GM23338 (cell line): ENCODE data around the gene PEPD. TPM values are rescaled to one million over a fixed set of nuclear protein-coding genes. Genes with fewer than 3 reads are reported as not detected.
A peak's percentile ranks its signal among the peaks of the same experiment; 100 is the strongest.

Experiments used
- ATAC-seq: fragments of 200-7000 bp; cut with Tn5 transposase; 3 replicates; pipeline ENCODE4 v1.9.1; 2020
- DNase-seq: peaks from one replicate; pipeline ENCODE4 v3.0.0-alpha.2; 2015; ENCODE audit warnings: low spot score
- H2AFZ ChIP-seq: fragments of 200-600 bp; sonication (generic); 2 replicates; pipeline ENCODE4 v1.8.0; 2016; ENCODE audit warnings: antibody characterized with exemption, mild to moderate bottlenecking, moderate library complexity
- H3F3A ChIP-seq: fragments of 200-600 bp; sonication (generic); replicated peaks from 2 replicates; pipeline ENCODE4 v1.8.0; 2017; ENCODE audit warnings: antibody characterized with exemption, mixed run types, low read depth
- H3K27ac ChIP-seq: fragments of 200-600 bp; sonication (generic); 2 replicates; pipeline ENCODE4 v1.6.1; 2016; ENCODE audit warnings: low read depth
- H3K27me3 ChIP-seq: fragments of 200-600 bp; sonication (generic); 2 replicates; pipeline ENCODE4 v1.8.0; 2016; ENCODE audit warnings: mild to moderate bottlenecking, mixed run types, moderate library complexity; ENCODE audit not compliant: insufficient read depth
- H3K36me3 ChIP-seq: fragments of 200-600 bp; sonication (generic); 2 replicates; pipeline ENCODE4 v1.8.0; 2016; ENCODE audit warnings: mild to moderate bottlenecking; ENCODE audit not compliant: insufficient read depth
- H3K4me1 ChIP-seq: fragments of 200-600 bp; sonication (generic); 2 replicates; pipeline ENCODE4 v1.8.0; 2016; ENCODE audit warnings: mild to moderate bottlenecking, moderate library complexity; ENCODE audit not compliant: insufficient read depth
- H3K4me2 ChIP-seq: fragments of 200-600 bp; sonication (generic); 2 replicates; pipeline ENCODE4 v1.7.1; 2017; ENCODE audit warnings: mixed run types
- H3K4me3 ChIP-seq: fragments of 200-600 bp; sonication (generic); 2 replicates; pipeline ENCODE4 v1.6.1; 2016; ENCODE audit warnings: mixed run types
- H3K79me2 ChIP-seq: fragments of 200-600 bp; sonication (generic); replicated peaks from 2 replicates; pipeline ENCODE4 v1.8.0; 2017; ENCODE audit warnings: mild to moderate bottlenecking; ENCODE audit not compliant: insufficient read depth
- H3K9me2 ChIP-seq: fragments of 200-600 bp; sonication (generic); 2 replicates; pipeline ENCODE4 v1.8.0; 2017; ENCODE audit not compliant: insufficient read depth
- H4K20me1 ChIP-seq: fragments of 200-600 bp; sonication (generic); replicated peaks from 2 replicates; pipeline ENCODE4 v1.8.0; 2017; ENCODE audit warnings: mild to moderate bottlenecking; ENCODE audit not compliant: insufficient read depth
- H3K27ac Mint-ChIP-seq: 2 replicates; pipeline ENCODE4 v1.8.0; 2020; ENCODE audit warnings: inconsistent platforms, mild to moderate bottlenecking, moderate library complexity, mixed read lengths
- H3K27me3 Mint-ChIP-seq: 3 replicates; pipeline ENCODE4 v1.8.0; 2022; ENCODE audit warnings: low read depth, mild to moderate bottlenecking, moderate library complexity, mixed read lengths, inconsistent platforms; ENCODE audit not compliant: insufficient read depth, poor library complexity
- H3K36me3 Mint-ChIP-seq: 3 replicates; pipeline ENCODE4 v1.8.0; 2021; ENCODE audit warnings: low read depth, mild to moderate bottlenecking, inconsistent platforms, moderate library complexity, mixed read lengths
- H3K4me1 Mint-ChIP-seq: 3 replicates; pipeline ENCODE4 v1.8.0; 2020; ENCODE audit warnings: mild to moderate bottlenecking, inconsistent platforms, mixed read lengths
- H3K4me3 Mint-ChIP-seq: 3 replicates; pipeline ENCODE4 v1.8.0; 2021; ENCODE audit warnings: moderate library complexity, mild to moderate bottlenecking, inconsistent platforms, mixed read lengths
- H3K9me3 Mint-ChIP-seq: 3 replicates; pipeline ENCODE4 v1.8.0; 2020; ENCODE audit warnings: moderate library complexity, mild to moderate bottlenecking, inconsistent platforms, mixed read lengths
- JUNB ChIP-seq: IDR thresholded peaks from one replicate; pipeline ENCODE4 v1.6.1; 2016; ENCODE audit warnings: antibody characterized with exemption; ENCODE audit not compliant: unreplicated experiment
- NANOG ChIP-seq: IDR thresholded peaks from 2 replicates; pipeline ENCODE4 v1.6.1; 2016; ENCODE audit warnings: antibody characterized with exemption, borderline replicate concordance
- ZNF331 ChIP-seq: fragments of 250-450 bp; sonication (Bioruptor Pico); IDR thresholded peaks from 2 replicates; pipeline ENCODE4 v1.5.0; 2020; ENCODE audit warnings: low read depth, mild to moderate bottlenecking, moderate library complexity
- polyA plus RNA-seq: library from polyadenylated mRNA; unstranded; fragments of >200 nt; fragmentation: Nextera tagmentation; extraction: Ambion mirVana; gene quantifications from 2 replicates; pipeline ENCODE4 v1.2.1, GENCODE V29; 2016
- total RNA-seq: library from RNA; depleted of rRNA; stranded (reverse); fragments of >200 nt; shearing (Covaris generic); gene quantifications from 2 replicates; pipeline ENCODE4 v1.2.3, GENCODE V29; 2014
- TF ChIP-seq, protein P1 (sequence below): fragments of 250-450 bp; sonication (Bioruptor Pico); IDR thresholded peaks from 2 replicates; pipeline ENCODE4 v1.5.0; 2020; ENCODE audit warnings: mild to moderate bottlenecking, moderate library complexity
- TF ChIP-seq, protein P2 (sequence below): IDR thresholded peaks from 2 replicates; pipeline ENCODE4 v1.6.1; 2016; ENCODE audit warnings: antibody characterized with exemption

PEPD gene
- total and polyA plus RNA-seq, 2 experiments from 2014 or later: 81.7 to 89.2 TPM

DNA sequence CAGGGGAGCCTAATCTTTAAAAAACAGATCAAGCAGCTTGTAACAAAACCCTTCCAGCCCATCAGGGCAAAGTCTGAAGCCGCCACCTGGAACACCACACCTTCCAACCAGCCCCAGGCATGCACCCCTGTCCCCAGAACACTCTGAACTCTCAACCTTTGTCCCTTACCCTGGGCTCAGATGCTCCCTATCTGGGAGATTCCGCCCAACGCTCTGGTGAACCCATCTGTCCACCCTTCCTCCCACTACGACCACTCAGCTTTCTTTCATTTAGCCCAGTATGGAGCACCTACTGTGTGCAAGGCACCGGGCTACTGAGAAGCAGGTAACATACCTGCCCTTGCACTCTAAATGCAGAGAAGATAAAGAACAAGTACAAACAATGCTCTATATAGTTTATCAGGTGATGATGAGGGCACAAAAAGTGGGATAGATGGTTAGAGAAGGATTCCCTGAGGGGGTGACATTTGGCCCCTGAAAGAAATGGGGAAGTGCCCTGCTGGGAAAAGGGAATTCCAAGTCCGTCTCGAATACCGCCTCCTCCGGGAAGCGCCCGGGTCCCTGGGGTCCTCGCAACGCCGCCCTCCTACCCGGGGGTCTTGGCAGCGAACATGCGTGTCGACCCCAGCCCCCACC is 629 bp downstream of the PEPD start (continued):
- no peak for TF ChIP-seq ZNF331
- TF ChIP-seq, protein P1, sequence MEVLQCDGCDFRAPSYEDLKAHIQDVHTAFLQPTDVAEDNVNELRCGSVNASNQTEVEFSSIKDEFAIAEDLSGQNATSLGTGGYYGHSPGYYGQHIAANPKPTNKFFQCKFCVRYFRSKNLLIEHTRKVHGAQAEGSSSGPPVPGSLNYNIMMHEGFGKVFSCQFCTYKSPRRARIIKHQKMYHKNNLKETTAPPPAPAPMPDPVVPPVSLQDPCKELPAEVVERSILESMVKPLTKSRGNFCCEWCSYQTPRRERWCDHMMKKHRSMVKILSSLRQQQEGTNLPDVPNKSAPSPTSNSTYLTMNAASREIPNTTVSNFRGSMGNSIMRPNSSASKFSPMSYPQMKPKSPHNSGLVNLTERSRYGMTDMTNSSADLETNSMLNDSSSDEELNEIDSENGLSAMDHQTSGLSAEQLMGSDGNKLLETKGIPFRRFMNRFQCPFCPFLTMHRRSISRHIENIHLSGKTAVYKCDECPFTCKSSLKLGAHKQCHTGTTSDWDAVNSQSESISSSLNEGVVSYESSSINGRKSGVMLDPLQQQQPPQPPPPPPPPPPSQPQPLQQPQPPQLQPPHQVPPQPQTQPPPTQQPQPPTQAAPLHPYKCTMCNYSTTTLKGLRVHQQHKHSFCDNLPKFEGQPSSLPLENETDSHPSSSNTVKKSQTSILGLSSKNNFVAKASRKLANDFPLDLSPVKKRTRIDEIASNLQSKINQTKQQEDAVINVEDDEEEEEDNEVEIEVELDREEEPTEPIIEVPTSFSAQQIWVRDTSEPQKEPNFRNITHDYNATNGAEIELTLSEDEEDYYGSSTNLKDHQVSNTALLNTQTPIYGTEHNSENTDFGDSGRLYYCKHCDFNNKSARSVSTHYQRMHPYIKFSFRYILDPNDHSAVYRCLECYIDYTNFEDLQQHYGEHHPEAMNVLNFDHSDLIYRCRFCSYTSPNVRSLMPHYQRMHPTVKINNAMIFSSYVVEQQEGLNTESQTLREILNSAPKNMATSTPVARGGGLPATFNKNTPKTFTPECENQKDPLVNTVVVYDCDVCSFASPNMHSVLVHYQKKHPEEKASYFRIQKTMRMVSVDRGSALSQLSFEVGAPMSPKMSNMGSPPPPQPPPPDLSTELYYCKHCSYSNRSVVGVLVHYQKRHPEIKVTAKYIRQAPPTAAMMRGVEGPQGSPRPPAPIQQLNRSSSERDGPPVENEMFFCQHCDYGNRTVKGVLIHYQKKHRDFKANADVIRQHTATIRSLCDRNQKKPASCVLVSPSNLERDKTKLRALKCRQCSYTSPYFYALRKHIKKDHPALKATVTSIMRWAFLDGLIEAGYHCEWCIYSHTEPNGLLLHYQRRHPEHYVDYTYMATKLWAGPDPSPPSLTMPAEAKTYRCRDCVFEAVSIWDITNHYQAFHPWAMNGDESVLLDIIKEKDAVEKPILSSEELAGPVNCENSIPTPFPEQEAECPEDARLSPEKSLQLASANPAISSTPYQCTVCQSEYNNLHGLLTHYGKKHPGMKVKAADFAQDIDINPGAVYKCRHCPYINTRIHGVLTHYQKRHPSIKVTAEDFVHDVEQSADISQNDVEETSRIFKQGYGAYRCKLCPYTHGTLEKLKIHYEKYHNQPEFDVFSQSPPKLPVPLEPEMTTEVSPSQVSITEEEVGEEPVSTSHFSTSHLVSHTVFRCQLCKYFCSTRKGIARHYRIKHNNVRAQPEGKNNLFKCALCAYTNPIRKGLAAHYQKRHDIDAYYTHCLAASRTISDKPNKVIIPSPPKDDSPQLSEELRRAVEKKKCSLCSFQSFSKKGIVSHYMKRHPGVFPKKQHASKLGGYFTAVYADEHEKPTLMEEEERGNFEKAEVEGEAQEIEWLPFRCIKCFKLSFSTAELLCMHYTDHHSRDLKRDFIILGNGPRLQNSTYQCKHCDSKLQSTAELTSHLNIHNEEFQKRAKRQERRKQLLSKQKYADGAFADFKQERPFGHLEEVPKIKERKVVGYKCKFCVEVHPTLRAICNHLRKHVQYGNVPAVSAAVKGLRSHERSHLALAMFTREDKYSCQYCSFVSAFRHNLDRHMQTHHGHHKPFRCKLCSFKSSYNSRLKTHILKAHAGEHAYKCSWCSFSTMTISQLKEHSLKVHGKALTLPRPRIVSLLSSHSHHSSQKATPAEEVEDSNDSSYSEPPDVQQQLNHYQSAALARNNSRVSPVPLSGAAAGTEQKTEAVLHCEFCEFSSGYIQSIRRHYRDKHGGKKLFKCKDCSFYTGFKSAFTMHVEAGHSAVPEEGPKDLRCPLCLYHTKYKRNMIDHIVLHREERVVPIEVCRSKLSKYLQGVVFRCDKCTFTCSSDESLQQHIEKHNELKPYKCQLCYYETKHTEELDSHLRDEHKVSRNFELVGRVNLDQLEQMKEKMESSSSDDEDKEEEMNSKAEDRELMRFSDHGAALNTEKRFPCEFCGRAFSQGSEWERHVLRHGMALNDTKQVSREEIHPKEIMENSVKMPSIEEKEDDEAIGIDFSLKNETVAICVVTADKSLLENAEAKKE: no peak
- TF ChIP-seq, protein P2, sequence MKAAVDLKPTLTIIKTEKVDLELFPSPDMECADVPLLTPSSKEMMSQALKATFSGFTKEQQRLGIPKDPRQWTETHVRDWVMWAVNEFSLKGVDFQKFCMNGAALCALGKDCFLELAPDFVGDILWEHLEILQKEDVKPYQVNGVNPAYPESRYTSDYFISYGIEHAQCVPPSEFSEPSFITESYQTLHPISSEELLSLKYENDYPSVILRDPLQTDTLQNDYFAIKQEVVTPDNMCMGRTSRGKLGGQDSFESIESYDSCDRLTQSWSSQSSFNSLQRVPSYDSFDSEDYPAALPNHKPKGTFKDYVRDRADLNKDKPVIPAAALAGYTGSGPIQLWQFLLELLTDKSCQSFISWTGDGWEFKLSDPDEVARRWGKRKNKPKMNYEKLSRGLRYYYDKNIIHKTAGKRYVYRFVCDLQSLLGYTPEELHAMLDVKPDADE: no peak
- no peak for TF ChIP-seq JUNB

DNA sequence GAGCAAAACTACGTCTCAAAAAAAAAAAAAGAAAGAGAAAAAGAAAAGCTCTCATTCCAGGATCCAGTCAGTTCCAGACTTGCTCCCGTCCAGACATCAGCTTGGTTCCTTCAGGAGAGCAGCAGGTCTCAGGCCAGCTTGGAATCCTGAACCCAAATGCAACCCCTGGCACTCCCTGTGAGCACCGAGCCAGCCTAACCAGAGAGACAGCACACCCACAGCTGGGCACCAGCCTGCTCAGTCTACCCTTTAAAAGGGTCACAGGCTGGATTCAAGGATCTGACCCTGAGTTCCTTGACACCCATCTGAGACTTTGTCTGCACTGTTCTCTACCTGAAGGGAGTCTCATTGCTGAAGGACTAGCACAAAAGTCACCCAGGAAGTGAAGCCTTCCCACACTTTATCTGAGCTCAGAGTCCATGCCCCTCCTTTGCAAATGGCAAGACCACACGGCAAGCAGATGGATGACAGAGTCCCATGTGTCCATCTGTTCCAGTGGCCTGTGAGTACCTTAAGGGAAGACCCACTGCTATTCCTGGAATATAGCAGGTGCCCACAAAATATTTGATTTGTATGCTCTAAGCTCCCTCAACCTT is 1.4 kb downstream of the PEPD start:
- no peaks in the 10 kb centered on the region for H3F3A ChIP-seq
- Mint-ChIP-seq H3K36me3 (no peaks in the 10 kb centered on the region), H3K9me3 (no peaks in the 10 kb centered on the region), H3K27ac (no peak overlapping the region), H3K4me3 (peak overlapping the region; percentile 82), H3K4me1 (peaks cover 48% of the 10 kb centered on the region), H3K27me3 (peaks cover 23% of the 10 kb centered on the region)
- H3K27me3 ChIP-seq: no peaks in the 10 kb centered on the region
- ATAC-seq (no peak), DNase-seq (no peak)
- H3K27ac ChIP-seq: no peak overlapping the region
- H3K4me2 ChIP-seq: peak overlapping the region; percentile 99
- H3K36me3 ChIP-seq: no peaks in the 10 kb centered on the region
- peaks cover 56% of the 10 kb centered on the region for H3K79me2 ChIP-seq
- H4K20me1 ChIP-seq: no peaks in the 10 kb centered on the region; the same call in 1 of the 2 replicates
- H3K9me2 ChIP-seq: no peaks in the 10 kb centered on the region
- H3K4me1 ChIP-seq: 0 out of 2 replicates have a peak, but pooled peaks cover 18% of the 10 kb centered on the region
- TF ChIP-seq NANOG: no peak
- H3K4me3 ChIP-seq: peak overlapping the region; percentile 90; the same call in 1 of the 2 replicates
- H2AFZ ChIP-seq: no peak overlapping the region
